Measurements from ENCODE around the gene CD4.
"Not testable (repeated sequence)": the region's sequence is repeated elsewhere in the genome, so short reads cannot be mapped to it uniquely, and the experiment has no call there.

Gene CD4

GRCh38 chr12:6788972-6789924 lies at the start of gene CD4:
Gene CD4, plus strand, starts transcription at chr12:6789528. Its CDS starts 10,611 bp downstream, at chr12:6800139.
- TF ChIP-seq, protein P1, sequence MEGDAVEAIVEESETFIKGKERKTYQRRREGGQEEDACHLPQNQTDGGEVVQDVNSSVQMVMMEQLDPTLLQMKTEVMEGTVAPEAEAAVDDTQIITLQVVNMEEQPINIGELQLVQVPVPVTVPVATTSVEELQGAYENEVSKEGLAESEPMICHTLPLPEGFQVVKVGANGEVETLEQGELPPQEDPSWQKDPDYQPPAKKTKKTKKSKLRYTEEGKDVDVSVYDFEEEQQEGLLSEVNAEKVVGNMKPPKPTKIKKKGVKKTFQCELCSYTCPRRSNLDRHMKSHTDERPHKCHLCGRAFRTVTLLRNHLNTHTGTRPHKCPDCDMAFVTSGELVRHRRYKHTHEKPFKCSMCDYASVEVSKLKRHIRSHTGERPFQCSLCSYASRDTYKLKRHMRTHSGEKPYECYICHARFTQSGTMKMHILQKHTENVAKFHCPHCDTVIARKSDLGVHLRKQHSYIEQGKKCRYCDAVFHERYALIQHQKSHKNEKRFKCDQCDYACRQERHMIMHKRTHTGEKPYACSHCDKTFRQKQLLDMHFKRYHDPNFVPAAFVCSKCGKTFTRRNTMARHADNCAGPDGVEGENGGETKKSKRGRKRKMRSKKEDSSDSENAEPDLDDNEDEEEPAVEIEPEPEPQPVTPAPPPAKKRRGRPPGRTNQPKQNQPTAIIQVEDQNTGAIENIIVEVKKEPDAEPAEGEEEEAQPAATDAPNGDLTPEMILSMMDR (IDR thresholded peaks at IDR 0.05; ENCODE audit: unreplicated experiment in 3 of 3), result no peak
- peak within 1 kb of the TSS; percentile 33 to 44 (median 39) for H3K27ac Mint-ChIP-seq
- peak within 1 kb of the TSS in 2 of 3 experiments; percentile 19 to 52 for H3K4me3 Mint-ChIP-seq
- H3K27me3 Mint-ChIP-seq (ENCODE audit: low read depth), result peaks cover 3% of the 10 kb centered on the region
- peaks cover 25% of the 10 kb centered on the region for H3K4me1 Mint-ChIP-seq
- no peaks in the 10 kb centered on the region for H3K36me3 Mint-ChIP-seq (ENCODE audit: low read depth)
- H3K9me3 Mint-ChIP-seq, result no peaks in the 10 kb centered on the region

- not testable (repeated sequence) for H3K4me3 Mint-ChIP-seq; H3K27me3 Mint-ChIP-seq (ENCODE audit: low read depth); H3K9me3 Mint-ChIP-seq; H3K4me1 Mint-ChIP-seq
- Mint-ChIP-seq H3K27ac (peak overlapping the region in 1 of 3 experiments; percentile 27), H3K36me3 (ENCODE audit: low read depth) (peaks cover 13% of the 10 kb centered on the region)
These were observed 47.2 kb upstream of the CD4 start for GRCh38 chr12:6742080-6742479.

GRCh38 chr12:6742834-6743233 lies 46.5 kb upstream of the CD4 start:
- no peaks in the 10 kb centered on the region for H3K27me3 Mint-ChIP-seq (ENCODE audit: low read depth)
- H3K4me3 Mint-ChIP-seq, result no peak overlapping the region
- H3K4me1 Mint-ChIP-seq, result no peaks in the 10 kb centered on the region
- TF ChIP-seq, protein P1 (IDR thresholded peaks at IDR 0.05; ENCODE audit: unreplicated experiment in 3 of 3), result no peak
- no peaks in the 10 kb centered on the region for H3K9me3 Mint-ChIP-seq
- H3K27ac Mint-ChIP-seq, result no peak overlapping the region
- peaks cover 21% of the 10 kb centered on the region for H3K36me3 Mint-ChIP-seq (ENCODE audit: low read depth)

DNA sequence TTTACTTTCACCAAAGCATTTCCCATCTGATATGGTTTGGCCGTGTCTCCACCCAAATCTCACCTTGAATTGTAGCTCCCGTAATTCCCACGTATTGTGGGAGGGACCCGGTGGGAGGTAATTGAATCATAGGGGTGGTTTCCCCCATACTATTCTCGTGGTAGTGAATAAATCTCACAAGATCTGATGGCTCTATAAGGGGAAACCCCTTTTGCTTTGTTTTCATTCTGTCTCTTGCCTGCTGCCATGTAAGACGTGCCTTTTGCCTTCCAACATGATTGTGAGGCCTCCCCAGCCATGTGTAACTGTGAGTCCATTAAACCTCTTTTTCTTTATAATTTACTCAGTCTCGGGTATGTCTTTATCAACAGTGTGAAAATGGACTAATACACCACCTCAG lies 46.0 kb upstream of the CD4 start:
- not testable (repeated sequence) for H3K27me3 Mint-ChIP-seq (ENCODE audit: low read depth); H3K4me3 Mint-ChIP-seq; H3K4me1 Mint-ChIP-seq; H3K27ac Mint-ChIP-seq; H3K9me3 Mint-ChIP-seq
- peaks cover 26% of the 10 kb centered on the region for H3K36me3 Mint-ChIP-seq (ENCODE audit: low read depth)

DNA sequence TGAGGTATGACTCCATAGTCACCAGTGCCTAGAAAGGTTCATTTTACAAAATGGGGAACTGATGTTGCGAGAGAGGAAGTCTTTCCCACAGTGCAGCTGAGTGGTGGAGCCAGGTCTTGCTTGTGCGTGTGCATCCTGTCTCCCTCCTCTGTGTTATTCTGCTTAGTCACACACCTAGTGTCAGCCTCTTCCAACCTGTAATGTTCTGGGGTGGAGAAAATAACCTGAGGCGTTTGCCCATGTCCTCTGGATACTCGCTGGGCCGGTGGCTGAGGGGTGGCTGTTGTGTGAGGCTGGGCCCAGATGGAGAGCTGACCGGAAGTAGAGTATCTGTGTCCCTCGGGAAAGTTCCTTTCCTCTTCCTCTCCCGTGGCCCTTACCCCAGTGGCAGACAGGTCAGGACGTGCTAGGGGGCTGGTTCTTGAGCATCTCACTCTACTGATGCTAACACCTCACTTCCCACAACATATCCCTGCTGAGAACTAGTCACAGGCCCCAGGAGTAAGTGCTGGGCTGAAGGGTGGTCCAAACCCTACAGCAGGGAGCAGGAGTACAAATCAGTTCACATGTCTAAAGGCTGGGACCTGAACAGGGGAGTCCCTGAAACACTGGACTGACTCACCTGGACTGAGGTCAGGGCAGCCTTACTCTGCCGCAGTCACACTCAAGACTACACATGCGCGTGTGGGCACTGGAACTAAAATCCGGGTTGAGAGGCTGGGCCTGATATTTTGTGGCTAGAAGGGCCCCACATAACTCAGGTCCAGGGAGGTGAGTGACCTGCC lies 43.4 kb upstream of the CD4 start:
- H3K27ac Mint-ChIP-seq, result no peak overlapping the region
- H3K4me3 Mint-ChIP-seq, result no peak overlapping the region
- H3K36me3 Mint-ChIP-seq (ENCODE audit: low read depth), result peaks cover 46% of the 10 kb centered on the region
- TF ChIP-seq, protein P1 (IDR thresholded peaks at IDR 0.05; ENCODE audit: unreplicated experiment in 3 of 3), result no peak
- H3K4me1 Mint-ChIP-seq, result no peaks in the 10 kb centered on the region
- no peaks in the 10 kb centered on the region for H3K9me3 Mint-ChIP-seq
- H3K27me3 Mint-ChIP-seq (ENCODE audit: low read depth), result no peaks in the 10 kb centered on the region

DNA sequence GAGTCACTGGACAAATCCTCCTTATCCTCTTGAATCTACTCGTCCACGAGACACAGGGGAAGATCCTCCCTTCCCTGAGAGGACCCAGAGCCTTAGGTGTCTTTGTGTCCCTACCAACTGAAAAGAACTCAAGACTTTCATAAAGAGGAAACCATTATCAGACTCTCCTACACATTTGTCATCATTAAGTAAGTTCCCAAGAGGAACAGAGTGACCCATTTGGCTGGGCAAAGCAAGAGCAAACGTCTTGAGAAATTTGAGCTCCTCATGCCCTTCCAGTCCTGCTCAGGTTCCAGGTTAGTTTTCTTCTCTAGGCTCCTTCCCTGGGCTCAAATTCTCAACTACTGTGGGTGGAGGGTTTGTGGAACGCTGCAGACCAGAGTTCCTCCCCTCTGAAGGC lies 42.1 kb upstream of the CD4 start:
- H3K27me3 Mint-ChIP-seq (ENCODE audit: low read depth), result no peaks in the 10 kb centered on the region
- H3K27ac Mint-ChIP-seq, result peak overlapping the region in 1 of 3 experiments; percentile 15
- TF ChIP-seq, protein P1 (IDR thresholded peaks at IDR 0.05; ENCODE audit: unreplicated experiment in 3 of 3), result no peak
- no peak overlapping the region for H3K4me3 Mint-ChIP-seq
- peaks cover 59% of the 10 kb centered on the region for H3K36me3 Mint-ChIP-seq (ENCODE audit: low read depth)
- H3K9me3 Mint-ChIP-seq, result no peaks in the 10 kb centered on the region
- peaks cover 5% of the 10 kb centered on the region for H3K4me1 Mint-ChIP-seq
